Astrocyte of the cerebellum (primary cell): ENCODE data around the gene KLC1.

ENCODE experiments used
- DNase-seq: peaks from one replicate; pipeline ENCODE4 v3.0.0-alpha.2; 2011; ENCODE audit warnings: low read depth
- H3K4me3 ChIP-seq: 2 replicates; pipeline ENCODE4 v1.5.1; 2011; ENCODE audit warnings: mild to moderate bottlenecking, low read depth, low read length, moderate library complexity
- in situ Hi-C: cut with HindIII; loops from 2 replicates; pipeline ENCODE4 v1.10.0; 2017; ENCODE audit warnings: low sequenced_read_pairs
- TF ChIP-seq, protein P1 (sequence below): IDR thresholded peaks from 2 replicates; pipeline ENCODE4 v1.5.1; 2012; ENCODE audit warnings: low read length, low read depth, moderate library complexity, mild to moderate bottlenecking; ENCODE audit errors: missing control alignments

KLC1 gene

DNA sequence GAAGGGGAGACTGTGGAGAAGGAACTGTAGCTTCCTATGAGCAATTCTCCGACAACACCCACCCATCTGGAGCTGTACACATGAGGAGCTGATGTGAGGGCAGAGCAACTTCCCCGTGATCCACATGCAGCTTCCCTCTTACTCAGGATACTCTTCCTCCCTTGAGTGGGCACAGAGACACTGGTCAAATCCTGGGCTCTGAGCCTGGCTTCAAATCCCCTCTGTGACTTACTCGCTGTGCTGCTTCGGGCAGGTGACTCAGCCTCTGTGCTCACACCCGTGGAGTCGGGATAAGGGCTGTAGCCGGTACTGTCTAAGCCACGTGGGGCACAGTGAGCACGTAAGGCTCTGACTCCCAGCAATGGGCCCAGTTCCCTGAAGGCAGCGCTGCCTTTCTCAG lies 117.7 kb downstream of the KLC1 start:
- in situ Hi-C loops: no loop called here
- no peak for DNase-seq

DNA sequence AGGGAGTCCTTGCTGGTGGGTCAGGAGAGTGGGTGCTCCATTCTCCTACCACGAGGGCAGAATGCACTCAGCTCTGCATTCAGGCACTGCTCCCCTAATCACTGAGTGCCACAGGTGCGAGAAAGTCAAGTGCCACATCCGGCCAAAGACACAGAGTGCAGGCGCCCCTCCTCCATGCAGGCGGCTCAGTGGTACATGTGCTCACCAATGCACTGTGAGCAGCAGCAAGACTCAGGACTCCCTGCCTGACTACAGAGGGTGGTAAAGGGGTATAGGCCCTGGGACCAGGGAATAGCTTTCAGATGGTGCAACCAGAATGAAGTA lies 119.5 kb downstream of the KLC1 start:
- no peak overlapping the region for H3K4me3 ChIP-seq
- TF ChIP-seq, protein P1, sequence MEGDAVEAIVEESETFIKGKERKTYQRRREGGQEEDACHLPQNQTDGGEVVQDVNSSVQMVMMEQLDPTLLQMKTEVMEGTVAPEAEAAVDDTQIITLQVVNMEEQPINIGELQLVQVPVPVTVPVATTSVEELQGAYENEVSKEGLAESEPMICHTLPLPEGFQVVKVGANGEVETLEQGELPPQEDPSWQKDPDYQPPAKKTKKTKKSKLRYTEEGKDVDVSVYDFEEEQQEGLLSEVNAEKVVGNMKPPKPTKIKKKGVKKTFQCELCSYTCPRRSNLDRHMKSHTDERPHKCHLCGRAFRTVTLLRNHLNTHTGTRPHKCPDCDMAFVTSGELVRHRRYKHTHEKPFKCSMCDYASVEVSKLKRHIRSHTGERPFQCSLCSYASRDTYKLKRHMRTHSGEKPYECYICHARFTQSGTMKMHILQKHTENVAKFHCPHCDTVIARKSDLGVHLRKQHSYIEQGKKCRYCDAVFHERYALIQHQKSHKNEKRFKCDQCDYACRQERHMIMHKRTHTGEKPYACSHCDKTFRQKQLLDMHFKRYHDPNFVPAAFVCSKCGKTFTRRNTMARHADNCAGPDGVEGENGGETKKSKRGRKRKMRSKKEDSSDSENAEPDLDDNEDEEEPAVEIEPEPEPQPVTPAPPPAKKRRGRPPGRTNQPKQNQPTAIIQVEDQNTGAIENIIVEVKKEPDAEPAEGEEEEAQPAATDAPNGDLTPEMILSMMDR: no peak
- in situ Hi-C loops: no loop called here
- DNase-seq: no peak

More for the DNA sequence above, 117.7 kb downstream of the KLC1 start:
- H3K4me3 ChIP-seq: no peak overlapping the region
- TF ChIP-seq, protein P1: no peak

DNA sequence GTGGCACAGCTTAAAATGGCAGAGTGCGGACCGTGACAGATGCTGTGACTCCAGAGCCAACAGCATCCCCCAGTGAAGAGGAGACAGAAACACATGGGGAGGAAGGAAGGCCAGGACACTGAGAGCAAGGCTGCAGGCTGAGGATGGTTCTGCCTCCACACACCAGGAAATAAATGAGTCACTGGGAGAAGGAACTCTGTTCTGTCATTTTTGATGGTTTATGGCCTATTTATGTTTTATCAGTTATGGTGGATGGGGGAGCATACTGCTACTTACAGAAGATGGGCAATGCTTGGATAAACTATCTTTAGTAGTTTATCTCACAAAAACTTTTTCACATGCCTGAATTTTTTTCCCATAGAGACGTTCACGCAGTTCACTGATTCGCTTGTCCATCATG lies 120.4 kb downstream of the KLC1 start:
- no peak overlapping the region for H3K4me3 ChIP-seq
- in situ Hi-C loops: no loop called here
- DNase-seq: no peak
- TF ChIP-seq, protein P1: no peak

DNA sequence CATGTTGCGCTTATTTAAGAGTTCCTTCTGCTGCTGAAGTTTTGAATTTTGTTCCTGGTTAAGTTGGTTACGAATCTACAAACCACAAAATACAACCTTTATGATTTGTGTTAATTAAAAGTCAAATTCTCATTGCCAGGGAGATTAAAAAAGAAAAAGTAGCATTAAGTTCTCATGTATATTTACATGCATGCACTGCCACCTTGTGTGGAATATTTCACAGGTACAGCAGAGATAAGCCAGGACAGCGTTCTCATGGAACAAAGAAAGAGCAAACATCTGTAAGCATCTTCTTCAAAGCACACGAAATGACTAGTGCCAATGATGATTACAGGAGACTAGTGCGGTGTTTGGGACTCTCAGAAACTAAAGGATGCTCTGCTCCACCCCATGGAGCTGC lies 120.8 kb downstream of the KLC1 start:
- TF ChIP-seq, protein P1: peak; percentile 16
- DNase-seq: no peak
- H3K4me3 ChIP-seq: no peak overlapping the region
- in situ Hi-C loops: no loop called here
